SK-N-MC (cell line): ENCODE results near the gene NLN.

ENCODE experiments used
- EZH2 ChIP-seq: fragments of 200-600 bp; sonication (generic); IDR thresholded peaks from one replicate; pipeline ENCODE4 v1.6.1; 2017; ENCODE audit warnings: antibody characterized with exemption
- FOXP2 ChIP-seq: optimal IDR thresholded peaks from 2 replicates; pipeline ENCODE3; 2011; ENCODE audit warnings: mild to moderate bottlenecking, moderate library complexity; ENCODE audit not compliant: insufficient read depth; ENCODE audit errors: extremely low read length, control extremely low read depth
- POLR2AphosphoS5 ChIP-seq: IDR thresholded peaks from 2 replicates; pipeline ENCODE4 v1.6.1; 2012; ENCODE audit warnings: mild to moderate bottlenecking, low read depth, low read length, borderline replicate concordance

DNA sequence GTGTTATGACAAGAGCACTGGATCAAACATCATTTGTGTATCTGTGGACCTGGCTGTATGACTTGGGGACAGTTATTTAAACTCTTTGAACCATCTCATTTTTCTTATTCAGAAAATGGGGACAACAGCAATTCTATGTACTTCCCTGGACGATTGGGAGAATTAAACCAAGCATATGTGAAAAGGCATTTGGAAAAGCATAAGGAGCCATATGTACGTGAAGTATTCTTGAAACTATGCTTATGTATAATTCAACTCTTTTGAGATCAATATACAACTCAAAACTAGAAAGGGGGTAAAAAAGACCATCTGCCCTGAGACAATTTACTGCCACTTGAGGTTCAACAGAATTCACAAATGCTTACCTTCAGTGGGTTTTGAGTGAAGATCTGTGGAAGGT, 75.5 kb downstream of the NLN start:
- TF ChIP-seq POLR2AphosphoS5 (no peak), EZH2 (no peak), FOXP2 (no peak)
